K562 (cell line): Measurements from ENCODE around the gene FOS. TPM values are rescaled to one million over a fixed set of nuclear protein-coding genes. Genes with fewer than 3 reads are reported as not detected.

Experiments
- ATAC-seq: fragments of 200-7000 bp; cut with Tn5 transposase; 3 replicates; pipeline ENCODE4 v1.9.1; 2020; ENCODE audit warnings: moderate library complexity
- BruUV-seq: library from RNA; stranded (reverse); fragments of 400-500 nt; replicated peaks from 2 replicates; lab custom pipeline; 2021; lab: Mats Ljungman, UMichigan
- CTCF ChIA-PET: fragments of 300-600 bp; formaldehyde crosslinking; extraction: SDS; loops from one replicate; lab custom pipeline; 2021; ENCODE audit warnings: low intra/inter-chr PET ratio; lab: Yijun Ruan, JAX
- POLR2A ChIA-PET: fragments of 300-600, 350-650 bp; sonication (Branson Sonifier 250); formaldehyde crosslinking; extraction: SDS; loops from one replicate; lab custom pipeline; 2021; ENCODE audit warnings: antibody characterized with exemption, inconsistent platforms; lab: Yijun Ruan, JAX
- DNase-seq, 4 experiments: peaks; one replicate each; pipeline versions ENCODE4 v3.0.0 to v3.0.0-alpha.2; 2011 to 2018; ENCODE audit warnings: low spot score in 3 of 4, mixed read lengths in 3 of 4; ENCODE audit errors: extremely low read depth in 1 of 4
- FAIRE-seq: peaks from 2 replicates; lab custom pipeline; 2011; peaks lifted over from hg19 to GRCh38; lab: Jason Lieb, UNC
- H2AFZ ChIP-seq: 2 replicates; pipeline ENCODE4 v1.6.0; 2011; ENCODE audit warnings: low read depth, low read length, control low read depth, inconsistent platforms
- H3K27ac ChIP-seq: fragments of 200-600 bp; 3 replicates; pipeline ENCODE4 v1.8.0; 2011; ENCODE audit warnings: low read depth, mild to moderate bottlenecking, control low read depth, inconsistent platforms, low read length, moderate library complexity, mixed read lengths; ENCODE audit errors: extremely low read depth
- H3K27me3 ChIP-seq, 2 experiments: fragments of 300-600 bp in 1 of 2; 2 replicates in 1 of 2; 3 replicates in 1 of 2; pipeline versions ENCODE4 v1.6.0 to v1.8.0; 2011; ENCODE audit warnings: inconsistent platforms in 2 of 2, low read length in 2 of 2, mild to moderate bottlenecking in 1 of 2, mixed read lengths in 1 of 2, moderate library complexity in 1 of 2; ENCODE audit not compliant: control insufficient read depth in 2 of 2, insufficient read depth in 2 of 2
- H3K36me3 ChIP-seq: fragments of 300-600 bp; 3 replicates; pipeline ENCODE4 v1.8.0; 2011; ENCODE audit warnings: mild to moderate bottlenecking, low read length, inconsistent platforms; ENCODE audit not compliant: control insufficient read depth, insufficient read depth
- H3K4me1 ChIP-seq, 2 experiments: fragments of 200-600 bp in 1 of 2; replicated peaks in 1 of 2; 2 replicates in 1 of 2; 3 replicates in 1 of 2; pipeline versions ENCODE4 v1.5.1 to v1.8.0; 2011; ENCODE audit warnings: inconsistent platforms in 2 of 2, low read length in 2 of 2, mild to moderate bottlenecking in 1 of 2, mixed read lengths in 1 of 2, moderate library complexity in 1 of 2; ENCODE audit not compliant: control insufficient read depth in 2 of 2, insufficient read depth in 2 of 2
- H3K4me2 ChIP-seq: 2 replicates; pipeline ENCODE4 v1.6.1; 2011; ENCODE audit warnings: low read length, control low read depth, inconsistent platforms, mixed read lengths; ENCODE audit not compliant: insufficient read depth
- H3K4me3 ChIP-seq: fragments of 200-600 bp; sonication (generic), shearing (Covaris generic); 2 replicates; pipeline ENCODE4 v1.5.1; 2016; ENCODE audit warnings: control low read depth, inconsistent platforms
- H3K79me2 ChIP-seq: fragments of 200-600 bp; 3 replicates; pipeline ENCODE4 v1.8.0; 2011; ENCODE audit warnings: low read length, inconsistent platforms; ENCODE audit not compliant: control insufficient read depth, insufficient read depth
- H3K9ac ChIP-seq, 2 experiments: 2 replicates each; pipeline versions ENCODE4 v1.6.0 to v1.6.1; 2011; ENCODE audit warnings: low read depth in 2 of 2, low read length in 2 of 2, control low read depth in 1 of 2, inconsistent platforms in 1 of 2, mild to moderate bottlenecking in 1 of 2, mixed read lengths in 1 of 2; ENCODE audit not compliant: insufficient read depth in 1 of 2
- H3K9me1 ChIP-seq: one replicate; pipeline ENCODE4 v1.6.0; 2011; ENCODE audit warnings: inconsistent platforms, mild to moderate bottlenecking, low read length, moderate library complexity; ENCODE audit not compliant: control insufficient read depth, insufficient read depth
- H3K9me3 ChIP-seq: replicated peaks from 2 replicates; pipeline ENCODE4 v1.5.1; 2011; ENCODE audit warnings: low read depth, low read length, inconsistent platforms; ENCODE audit not compliant: control insufficient read depth, insufficient read depth
- H4K20me1 ChIP-seq: replicated peaks from 2 replicates; pipeline ENCODE4 v1.6.1; 2011; ENCODE audit warnings: low read length, inconsistent platforms, mixed read lengths; ENCODE audit not compliant: control insufficient read depth, insufficient read depth
- COPS2 ChIP-seq: fragments of 450-650 bp; conservative IDR thresholded peaks from 2 replicates; pipeline ENCODE4 v1.6.1; 2016; ENCODE audit warnings: mild to moderate bottlenecking, moderate library complexity
- CREM ChIP-seq: IDR thresholded peaks from 2 replicates; pipeline ENCODE4 v1.6.1; 2014; ENCODE audit warnings: antibody characterized with exemption, low read depth
- E2F3 ChIP-seq: fragments of 250-450 bp; sonication (Bioruptor Pico); IDR thresholded peaks from 2 replicates; pipeline ENCODE4 v1.4.0; 2020; ENCODE audit warnings: mild to moderate bottlenecking
- MAFF ChIP-seq: IDR thresholded peaks from 2 replicates; pipeline ENCODE4 v1.6.1; 2012; ENCODE audit warnings: low read length, improper control_type of control experiment
- PHF8 ChIP-seq: fragments of 200-600 bp; sonication (generic); IDR thresholded peaks from 2 replicates; pipeline ENCODE4 v1.6.1; 2012; ENCODE audit warnings: mixed run types, mild to moderate bottlenecking, inconsistent platforms, low read length, moderate library complexity, borderline replicate concordance
- PRMT5 ChIP-seq: sonication (generic); formaldehyde crosslinking; IDR thresholded peaks from 2 replicates; pipeline ENCODE4 v1.5.0; 2020; ENCODE audit warnings: missing genetic modification reagents
- PURB ChIP-seq: sonication (generic); formaldehyde crosslinking; IDR thresholded peaks from 2 replicates; pipeline ENCODE4 v1.9.0; 2021; ENCODE audit warnings: low read depth, mild to moderate bottlenecking, missing genetic modification reagents
- SETDB1 ChIP-seq: IDR thresholded peaks from one replicate; pipeline ENCODE4 v1.6.1; 2012; ENCODE audit warnings: low read length, control low read depth, inconsistent platforms
- SMARCA5 ChIP-seq: fragments of 450-650 bp; IDR thresholded peaks from 2 replicates; pipeline ENCODE4 v1.6.1; 2016
- TEAD1 ChIP-seq, 2 experiments: fragments of 450-650 bp in 1 of 2; sonication (generic) in 1 of 2; formaldehyde crosslinking; IDR thresholded peaks; 2 replicates each; pipeline versions ENCODE4 v1.4.0 to v1.8.0; 2020 to 2022; ENCODE audit warnings: mild to moderate bottlenecking in 2 of 2, missing genetic modification reagents in 1 of 2
- ZNF263 ChIP-seq: sonication (generic); formaldehyde crosslinking; IDR thresholded peaks from 2 replicates; pipeline ENCODE4 v1.8.0; 2022; ENCODE audit warnings: mild to moderate bottlenecking, missing genetic modification reagents, borderline replicate concordance
- ZNF561 ChIP-seq: fragments of 450-650 bp; formaldehyde crosslinking; conservative IDR thresholded peaks from 2 replicates; pipeline ENCODE4 v1.4.0; 2020; ENCODE audit warnings: mild to moderate bottlenecking, moderate library complexity
- WGBS: fragments of 100-300 bp; shearing (Covaris generic); methylation state at CpG from one replicate; pipeline ENCODE4 v1.1.6; 2016; ENCODE audit warnings: low coverage, mixed read lengths; ENCODE audit not compliant: insufficient coverage; ENCODE audit errors: missing lambda C conversion rate; 5-methylcytosine and 5-hydroxymethylcytosine counted together
- in situ Hi-C: fragments of 300-500 bp; cut with MboI; formaldehyde crosslinking; loops from 4 replicates; pipeline ENCODE4 v1.15.0; 2018; ENCODE audit warnings: inconsistent platforms, mixed read lengths
- intact Hi-C: fragments of 100-400 bp; cut with micrococcal nuclease; formaldehyde crosslinking; loops from 2 replicates; pipeline ENCODE4 v1.14.2; 2022
- polyA plus RNA-seq, 8 experiments: library from polyadenylated mRNA; depleted of rRNA in 4 of 8; stranded (reverse) in 5 of 8; unstranded in 3 of 8; fragments of >200 nt; fragmentation: Nextera tagmentation in 2 of 8; fragmentation: Illumina TruSeq in 1 of 8; extraction: Ambion mirVana in 2 of 8; extraction: Trizol in 1 of 8; gene quantifications; 2 replicates each; pipeline versions ENCODE4 v1.2.1 to v1.2.3, GENCODE V29; 2011 to 2014; ENCODE audit warnings: inconsistent platforms in 1 of 8, missing spikeins in 1 of 8
- total RNA-seq, 7 experiments: library from RNA; depleted of rRNA in 6 of 7; stranded (reverse); fragments of >200 nt in 6 of 7; fragmentation: Illumina TruSeq in 2 of 7; extraction: Trizol in 2 of 7; gene quantifications; 2 replicates each; pipeline versions ENCODE4 v1.2.1 to v1.2.3, GENCODE V29; 2011 to 2021; ENCODE audit warnings: low replicate concordance in 1 of 7
- TF ChIP-seq, protein P1 (sequence below): fragments of 450-650 bp; formaldehyde crosslinking; IDR thresholded peaks from 2 replicates; pipeline ENCODE4 v1.4.0; 2022; ENCODE audit warnings: mild to moderate bottlenecking, moderate library complexity
- TF ChIP-seq, protein P2 (sequence below): fragments of 250-450 bp; sonication (Bioruptor Pico); IDR thresholded peaks from 2 replicates; pipeline ENCODE4 v1.5.0; 2020; ENCODE audit warnings: mild to moderate bottlenecking
- TF ChIP-seq, protein P3 (sequence below): sonication (generic); formaldehyde crosslinking; IDR thresholded peaks from 2 replicates; pipeline ENCODE4 v1.8.1; 2023; ENCODE audit warnings: missing genetic modification reagents, mild to moderate bottlenecking, borderline replicate concordance

FOS gene
- total and polyA plus RNA-seq, 9 of the 15 experiments (the other 6 are each of a cell fraction or from before 2014, with no cell fraction given) = 0.54 to 13.8 (median 8.9) TPM

DNA sequence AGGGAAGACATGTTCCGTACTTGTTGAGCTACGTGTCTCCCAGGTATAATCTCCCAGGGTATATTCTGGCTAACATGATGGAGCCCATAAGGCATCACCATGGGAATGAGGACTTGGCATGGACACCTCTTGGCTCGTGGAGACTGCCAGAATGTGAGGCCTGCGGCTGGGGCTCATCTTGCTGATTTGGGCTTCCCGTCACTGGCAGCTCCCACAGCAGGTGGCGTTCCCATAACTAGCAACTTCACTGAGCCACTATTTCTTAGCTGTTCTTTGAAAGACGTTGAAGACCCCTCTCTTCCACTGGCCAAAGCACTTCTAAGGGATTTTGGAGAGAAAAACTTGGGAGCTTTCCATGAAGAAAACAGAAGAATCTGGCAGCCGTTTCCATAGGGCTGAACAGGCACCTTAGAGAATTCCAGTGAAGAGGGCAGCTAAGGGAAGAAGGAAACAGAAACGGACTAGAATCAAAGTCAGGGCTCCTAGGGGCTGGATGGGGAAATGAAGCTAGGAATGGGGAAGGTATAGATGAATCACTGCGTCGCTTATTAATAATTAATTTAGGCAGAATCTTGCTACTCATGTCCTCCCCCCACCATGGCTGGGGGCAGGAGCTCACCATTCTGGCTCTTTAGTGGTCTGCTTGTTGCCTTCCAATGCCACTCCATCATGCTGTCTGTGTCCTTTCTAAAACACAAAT is 39.7 kb upstream of the FOS start:
- DNase-seq (no peak), FAIRE-seq (peak; percentile 15), ATAC-seq (no peak)
- Histone ChIP-seq H2AFZ (0 out of 2 replicates have a peak overlapping the region, but pooled peaks have one; percentile 32), H3K4me3 (no peak overlapping the region), H3K36me3 (no peaks in the 10 kb centered on the region), H3K4me2 (no peak overlapping the region), H3K27me3 (no peaks in the 10 kb centered on the region), H3K9me3 (no peaks in the 10 kb centered on the region), H3K4me1 (peaks cover 5 to 6% of the 10 kb centered on the region in 2 experiments; a peak in 3 of 5 replicates), H4K20me1 (no peaks in the 10 kb centered on the region), H3K9ac (no peak overlapping the region), H3K27ac (no peak overlapping the region), H3K79me2 (no peaks in the 10 kb centered on the region), H3K9me1 (no peaks in the 10 kb centered on the region)
- no TSS peak for BruUV-seq
- POLR2A ChIA-PET = interaction anchor here (0.5 to 1.3 kb wide), 2 partner anchors 21 to 98 kb away, joined by 3 to 4 read pairs; no protein-coding TSS in a partner anchor
- in situ Hi-C loops (no loop called here), intact Hi-C loops (no loop called here)
- WGBS = 32% methylated on average over 11 of the region's 11 CpGs
- CTCF ChIA-PET = interaction anchor here (1.4 kb wide), 1 partner anchor 56 kb away, joined by 4 read pairs; no protein-coding TSS in a partner anchor
- TF ChIP-seq CREM (no peak), SETDB1 (no peak), MAFF (no peak), E2F3 (CRISPR knock-in tag) (no peak), COPS2 (no peak), PHF8 (no peak), ZNF561 (no peak), SMARCA5 (no peak), PRMT5 (no peak), PURB (no peak), TEAD1 (CRISPR knock-in tag; IDR thresholded peaks at IDR 0.05) (no peak), ZNF263 (no peak)
- TF ChIP-seq, protein P1, sequence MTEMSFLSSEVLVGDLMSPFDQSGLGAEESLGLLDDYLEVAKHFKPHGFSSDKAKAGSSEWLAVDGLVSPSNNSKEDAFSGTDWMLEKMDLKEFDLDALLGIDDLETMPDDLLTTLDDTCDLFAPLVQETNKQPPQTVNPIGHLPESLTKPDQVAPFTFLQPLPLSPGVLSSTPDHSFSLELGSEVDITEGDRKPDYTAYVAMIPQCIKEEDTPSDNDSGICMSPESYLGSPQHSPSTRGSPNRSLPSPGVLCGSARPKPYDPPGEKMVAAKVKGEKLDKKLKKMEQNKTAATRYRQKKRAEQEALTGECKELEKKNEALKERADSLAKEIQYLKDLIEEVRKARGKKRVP (CRISPR knock-in tag) = no peak
- TF ChIP-seq, protein P2, sequence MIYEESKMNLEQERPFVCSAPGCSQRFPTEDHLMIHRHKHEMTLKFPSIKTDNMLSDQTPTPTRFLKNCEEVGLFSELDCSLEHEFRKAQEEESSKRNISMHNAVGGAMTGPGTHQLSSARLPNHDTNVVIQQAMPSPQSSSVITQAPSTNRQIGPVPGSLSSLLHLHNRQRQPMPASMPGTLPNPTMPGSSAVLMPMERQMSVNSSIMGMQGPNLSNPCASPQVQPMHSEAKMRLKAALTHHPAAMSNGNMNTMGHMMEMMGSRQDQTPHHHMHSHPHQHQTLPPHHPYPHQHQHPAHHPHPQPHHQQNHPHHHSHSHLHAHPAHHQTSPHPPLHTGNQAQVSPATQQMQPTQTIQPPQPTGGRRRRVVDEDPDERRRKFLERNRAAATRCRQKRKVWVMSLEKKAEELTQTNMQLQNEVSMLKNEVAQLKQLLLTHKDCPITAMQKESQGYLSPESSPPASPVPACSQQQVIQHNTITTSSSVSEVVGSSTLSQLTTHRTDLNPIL = no peak
- TF ChIP-seq, protein P3, sequence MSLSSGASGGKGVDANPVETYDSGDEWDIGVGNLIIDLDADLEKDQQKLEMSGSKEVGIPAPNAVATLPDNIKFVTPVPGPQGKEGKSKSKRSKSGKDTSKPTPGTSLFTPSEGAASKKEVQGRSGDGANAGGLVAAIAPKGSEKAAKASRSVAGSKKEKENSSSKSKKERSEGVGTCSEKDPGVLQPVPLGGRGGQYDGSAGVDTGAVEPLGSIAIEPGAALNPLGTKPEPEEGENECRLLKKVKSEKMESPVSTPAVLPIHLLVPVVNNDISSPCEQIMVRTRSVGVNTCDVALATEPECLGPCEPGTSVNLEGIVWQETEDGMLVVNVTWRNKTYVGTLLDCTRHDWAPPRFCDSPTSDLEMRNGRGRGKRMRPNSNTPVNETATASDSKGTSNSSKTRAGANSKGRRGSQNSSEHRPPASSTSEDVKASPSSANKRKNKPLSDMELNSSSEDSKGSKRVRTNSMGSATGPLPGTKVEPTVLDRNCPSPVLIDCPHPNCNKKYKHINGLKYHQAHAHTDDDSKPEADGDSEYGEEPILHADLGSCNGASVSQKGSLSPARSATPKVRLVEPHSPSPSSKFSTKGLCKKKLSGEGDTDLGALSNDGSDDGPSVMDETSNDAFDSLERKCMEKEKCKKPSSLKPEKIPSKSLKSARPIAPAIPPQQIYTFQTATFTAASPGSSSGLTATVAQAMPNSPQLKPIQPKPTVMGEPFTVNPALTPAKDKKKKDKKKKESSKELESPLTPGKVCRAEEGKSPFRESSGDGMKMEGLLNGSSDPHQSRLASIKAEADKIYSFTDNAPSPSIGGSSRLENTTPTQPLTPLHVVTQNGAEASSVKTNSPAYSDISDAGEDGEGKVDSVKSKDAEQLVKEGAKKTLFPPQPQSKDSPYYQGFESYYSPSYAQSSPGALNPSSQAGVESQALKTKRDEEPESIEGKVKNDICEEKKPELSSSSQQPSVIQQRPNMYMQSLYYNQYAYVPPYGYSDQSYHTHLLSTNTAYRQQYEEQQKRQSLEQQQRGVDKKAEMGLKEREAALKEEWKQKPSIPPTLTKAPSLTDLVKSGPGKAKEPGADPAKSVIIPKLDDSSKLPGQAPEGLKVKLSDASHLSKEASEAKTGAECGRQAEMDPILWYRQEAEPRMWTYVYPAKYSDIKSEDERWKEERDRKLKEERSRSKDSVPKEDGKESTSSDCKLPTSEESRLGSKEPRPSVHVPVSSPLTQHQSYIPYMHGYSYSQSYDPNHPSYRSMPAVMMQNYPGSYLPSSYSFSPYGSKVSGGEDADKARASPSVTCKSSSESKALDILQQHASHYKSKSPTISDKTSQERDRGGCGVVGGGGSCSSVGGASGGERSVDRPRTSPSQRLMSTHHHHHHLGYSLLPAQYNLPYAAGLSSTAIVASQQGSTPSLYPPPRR (CRISPR knock-in tag) = no peak
